WI38 (cell line): ENCODE measurements around the gene ATP2C2.

Source experiments
- H3K4me3 ChIP-seq: 2 replicates; pipeline ENCODE4 v1.5.1; 2011; ENCODE audit warnings: low read depth, mild to moderate bottlenecking, control low read depth, low read length
- TF ChIP-seq, protein P1 (sequence below): IDR thresholded peaks from 2 replicates; pipeline ENCODE4 v1.5.1; 2012; ENCODE audit warnings: low read depth, mild to moderate bottlenecking, control low read depth, low read length

ATP2C2 gene

DNA sequence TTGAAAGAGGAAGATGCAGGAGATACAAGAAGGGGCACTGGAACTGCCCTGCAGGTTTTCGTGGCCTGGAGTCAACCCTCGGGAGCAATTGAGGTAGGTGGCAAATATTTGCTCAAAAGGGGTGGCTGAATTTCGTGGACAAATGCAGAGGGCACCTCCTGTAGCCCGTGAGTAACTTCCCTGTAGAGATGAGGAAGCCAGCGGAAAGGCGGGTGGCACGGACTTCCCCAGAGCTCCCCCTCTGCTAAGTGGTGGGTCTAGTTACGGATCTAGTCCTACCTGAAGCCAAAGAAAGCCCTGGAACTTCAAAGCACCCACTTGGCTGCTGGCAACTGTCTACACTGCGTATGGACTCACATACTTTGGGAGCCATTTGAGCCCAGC, 1.0 kb upstream of the ATP2C2 start:
- no peak overlapping the region for H3K4me3 ChIP-seq
- TF ChIP-seq, protein P1, sequence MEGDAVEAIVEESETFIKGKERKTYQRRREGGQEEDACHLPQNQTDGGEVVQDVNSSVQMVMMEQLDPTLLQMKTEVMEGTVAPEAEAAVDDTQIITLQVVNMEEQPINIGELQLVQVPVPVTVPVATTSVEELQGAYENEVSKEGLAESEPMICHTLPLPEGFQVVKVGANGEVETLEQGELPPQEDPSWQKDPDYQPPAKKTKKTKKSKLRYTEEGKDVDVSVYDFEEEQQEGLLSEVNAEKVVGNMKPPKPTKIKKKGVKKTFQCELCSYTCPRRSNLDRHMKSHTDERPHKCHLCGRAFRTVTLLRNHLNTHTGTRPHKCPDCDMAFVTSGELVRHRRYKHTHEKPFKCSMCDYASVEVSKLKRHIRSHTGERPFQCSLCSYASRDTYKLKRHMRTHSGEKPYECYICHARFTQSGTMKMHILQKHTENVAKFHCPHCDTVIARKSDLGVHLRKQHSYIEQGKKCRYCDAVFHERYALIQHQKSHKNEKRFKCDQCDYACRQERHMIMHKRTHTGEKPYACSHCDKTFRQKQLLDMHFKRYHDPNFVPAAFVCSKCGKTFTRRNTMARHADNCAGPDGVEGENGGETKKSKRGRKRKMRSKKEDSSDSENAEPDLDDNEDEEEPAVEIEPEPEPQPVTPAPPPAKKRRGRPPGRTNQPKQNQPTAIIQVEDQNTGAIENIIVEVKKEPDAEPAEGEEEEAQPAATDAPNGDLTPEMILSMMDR, result no peak

DNA sequence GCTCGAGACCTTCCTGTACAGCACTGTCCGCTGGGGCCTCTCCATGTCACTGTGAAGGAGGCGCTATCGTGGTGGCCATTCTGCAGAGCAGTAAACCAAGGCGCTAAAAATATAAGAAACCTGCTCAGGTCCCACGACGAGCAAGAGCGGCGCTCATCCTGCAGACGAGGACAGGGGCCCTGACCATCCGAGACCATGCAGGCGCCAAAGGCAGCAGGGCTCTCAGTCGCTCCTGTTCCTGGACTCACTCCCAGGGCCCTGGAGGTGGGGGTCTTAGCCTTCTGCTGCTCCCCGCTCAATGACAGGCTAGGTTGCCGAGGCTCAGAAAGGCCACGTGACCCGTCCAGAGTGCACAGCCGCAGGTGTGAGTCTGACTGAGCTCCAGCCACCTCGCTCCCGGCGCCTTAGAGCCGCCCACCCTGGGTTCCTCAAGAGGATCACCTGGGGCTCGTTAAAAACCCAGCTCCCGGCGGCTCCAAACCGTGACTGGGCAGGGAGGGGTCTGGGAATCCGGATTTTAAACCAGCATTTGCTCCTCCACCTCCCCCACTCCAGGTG, 509 bp upstream of the ATP2C2 start:
- TF ChIP-seq, protein P1, result no peak
- no peak overlapping the region for H3K4me3 ChIP-seq

DNA sequence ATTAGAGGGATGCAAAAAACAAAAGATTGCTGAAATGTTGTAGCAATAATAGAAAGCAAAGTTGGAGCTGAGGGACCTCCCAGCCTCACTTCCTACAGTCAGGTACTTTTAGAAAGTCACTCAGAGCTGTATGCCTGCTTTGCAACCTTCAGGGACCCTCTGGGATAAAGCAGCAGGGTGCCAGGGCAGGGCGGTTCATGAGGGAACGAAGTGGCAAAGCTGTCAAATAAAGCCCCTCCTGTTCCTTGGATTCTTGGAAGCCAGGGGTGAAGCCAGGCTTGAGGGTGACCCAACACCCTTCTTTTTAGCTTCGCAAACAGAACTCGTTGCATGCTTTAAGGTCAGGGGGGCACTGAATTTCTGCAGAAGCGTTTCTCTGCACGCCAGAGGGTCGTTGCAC, 767 bp downstream of the ATP2C2 start:
- no peak overlapping the region for H3K4me3 ChIP-seq

DNA sequence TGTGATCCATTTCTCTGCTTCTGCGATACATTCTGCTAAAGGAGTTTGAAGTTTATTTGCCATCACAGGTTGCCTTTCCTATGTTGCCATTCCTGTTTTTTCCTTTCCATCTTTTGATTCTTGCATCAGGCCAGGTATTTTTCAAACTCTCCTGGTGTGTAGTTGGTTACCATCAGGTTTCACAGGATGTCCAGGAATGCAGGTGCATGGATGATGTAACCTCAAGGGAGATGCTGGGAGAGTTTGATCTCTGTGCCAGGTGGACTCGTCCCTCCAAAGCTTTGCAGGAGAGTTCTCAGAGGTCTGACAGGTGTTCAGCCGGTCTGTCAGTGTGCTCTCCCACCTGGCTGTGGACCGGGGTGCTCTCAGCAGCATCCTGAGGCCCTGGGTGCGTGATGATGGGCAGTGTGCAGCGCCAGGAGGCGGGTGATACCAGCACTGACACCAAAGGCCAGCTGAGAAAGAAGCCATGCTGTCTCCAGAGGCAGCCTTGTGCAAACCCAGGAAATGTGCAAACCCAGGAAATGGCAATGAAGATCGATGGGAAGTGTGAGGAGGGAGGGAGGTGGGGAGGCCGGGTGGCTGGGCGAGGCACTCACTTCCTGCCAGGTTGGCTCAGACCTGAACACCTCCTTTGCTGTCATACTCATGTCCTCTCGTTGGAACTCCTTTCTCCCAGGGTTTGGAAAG, 1.7 kb downstream of the ATP2C2 start:
- TF ChIP-seq, protein P1, result no peak
- no peak overlapping the region for H3K4me3 ChIP-seq

More for the DNA sequence above, 767 bp downstream of the ATP2C2 start:
- TF ChIP-seq, protein P1, result no peak

DNA sequence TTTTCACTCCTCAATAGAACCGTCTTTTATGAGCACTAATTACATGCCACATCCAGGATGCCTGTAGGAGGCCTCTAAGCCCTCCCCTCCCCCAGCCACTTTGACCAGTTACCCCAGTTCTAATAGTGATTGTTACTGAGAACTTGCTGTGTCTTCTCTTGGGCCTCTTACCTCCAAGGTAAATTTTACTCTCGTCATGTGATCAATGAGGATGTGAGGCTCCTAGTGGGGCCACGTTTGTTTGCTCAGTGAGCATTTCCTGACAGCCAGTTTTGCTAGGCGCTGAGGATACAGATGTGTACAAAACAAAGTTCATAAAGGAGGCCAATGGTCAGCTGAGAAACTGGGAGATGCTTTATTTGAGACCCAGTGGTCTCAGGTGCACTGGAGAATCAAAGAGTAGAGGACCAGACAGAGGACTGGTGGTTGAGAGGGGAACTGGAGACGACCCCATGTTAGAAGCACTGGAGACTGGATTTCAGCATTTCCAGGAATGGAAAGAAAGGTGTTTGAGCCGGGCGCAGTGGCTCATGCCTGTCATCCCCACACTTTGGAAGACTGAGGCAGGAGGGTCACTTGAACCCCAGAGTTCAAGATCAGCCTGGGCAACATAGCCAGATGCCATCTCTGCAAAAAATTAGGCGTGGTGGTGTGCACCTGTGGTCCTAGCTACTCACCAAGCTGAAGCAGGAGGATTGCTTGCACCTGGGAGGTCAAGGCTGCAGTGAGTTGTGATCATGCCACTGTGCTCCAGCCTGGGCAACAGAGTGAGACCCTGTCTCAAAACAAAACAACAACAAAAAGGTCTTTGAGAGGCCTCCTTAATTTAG, 2.6 kb downstream of the ATP2C2 start:
- no peak overlapping the region for H3K4me3 ChIP-seq
- TF ChIP-seq, protein P1, result no peak

DNA sequence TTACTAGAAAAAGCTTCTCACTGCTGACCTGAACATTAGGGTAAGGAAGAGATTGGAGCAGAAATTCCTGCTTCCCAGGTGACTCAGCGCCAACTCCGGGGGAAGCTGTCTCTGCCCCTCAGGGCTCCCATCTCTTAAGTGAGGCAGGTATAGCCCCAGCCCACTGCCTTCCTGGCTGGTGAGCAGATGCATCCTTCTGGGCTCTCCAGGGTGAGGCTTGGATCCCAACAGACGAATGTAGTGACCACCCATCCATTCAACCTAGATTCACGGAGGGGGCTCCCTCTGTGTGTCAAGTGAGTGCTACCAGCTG, 3.2 kb downstream of the ATP2C2 start:
- H3K4me3 ChIP-seq, result no peak overlapping the region
- TF ChIP-seq, protein P1, result no peak
